WI38 (cell line): ENCODE measurements around the gene CACNA1B.

ENCODE experiments used
- H3K4me3 ChIP-seq: 2 replicates; pipeline ENCODE4 v1.5.1; 2011; ENCODE audit warnings: low read depth, mild to moderate bottlenecking, control low read depth, low read length
- CTCF ChIP-seq: IDR thresholded peaks from 2 replicates; pipeline ENCODE4 v1.5.1; 2012; ENCODE audit warnings: low read depth, mild to moderate bottlenecking, control low read depth, low read length

Gene CACNA1B

GRCh38 chr9:137870432-137870831, 7.2 kb upstream of the CACNA1B start:
- TF ChIP-seq CTCF = no peak
- no peak overlapping the region for H3K4me3 ChIP-seq

- no peak overlapping the region for H3K4me3 ChIP-seq
Measured at GRCh38 chr9:137872296-137872695, 5.3 kb upstream of the CACNA1B start.

GRCh38 chr9:137873408-137873807, 4.2 kb upstream of the CACNA1B start:
- TF ChIP-seq CTCF = no peak
- no peak overlapping the region for H3K4me3 ChIP-seq

More at GRCh38 chr9:137872296-137872695, 5.3 kb upstream of the CACNA1B start:
- no peak for TF ChIP-seq CTCF

GRCh38 chr9:137873858-137874362, 3.7 kb upstream of the CACNA1B start:
- no peak for TF ChIP-seq CTCF
- no peak overlapping the region for H3K4me3 ChIP-seq

DNA sequence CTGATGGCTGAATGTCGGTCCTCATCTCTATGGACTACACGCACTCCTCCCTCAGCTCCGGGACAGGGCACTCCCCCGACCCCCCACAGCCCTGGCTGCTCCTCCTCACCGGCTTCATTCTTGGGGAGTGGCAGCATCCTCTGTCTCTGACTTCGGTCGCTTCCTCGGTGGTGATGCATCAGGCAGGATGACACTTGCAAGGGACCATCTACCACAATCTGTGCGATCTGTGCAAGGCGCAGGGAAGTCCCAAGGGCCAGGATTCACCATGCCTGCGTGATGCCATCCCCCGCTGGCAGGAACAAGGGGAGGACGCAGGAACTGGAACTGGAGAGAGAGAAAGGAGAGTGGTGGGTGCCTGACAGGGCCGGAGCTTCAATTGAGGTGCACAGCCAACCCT, 2.2 kb upstream of the CACNA1B start:
- H3K4me3 ChIP-seq = no peak overlapping the region
- no peak for TF ChIP-seq CTCF

GRCh38 chr9:137875846-137876245, 1.7 kb upstream of the CACNA1B start:
- H3K4me3 ChIP-seq = no peak overlapping the region
- TF ChIP-seq CTCF = no peak

DNA sequence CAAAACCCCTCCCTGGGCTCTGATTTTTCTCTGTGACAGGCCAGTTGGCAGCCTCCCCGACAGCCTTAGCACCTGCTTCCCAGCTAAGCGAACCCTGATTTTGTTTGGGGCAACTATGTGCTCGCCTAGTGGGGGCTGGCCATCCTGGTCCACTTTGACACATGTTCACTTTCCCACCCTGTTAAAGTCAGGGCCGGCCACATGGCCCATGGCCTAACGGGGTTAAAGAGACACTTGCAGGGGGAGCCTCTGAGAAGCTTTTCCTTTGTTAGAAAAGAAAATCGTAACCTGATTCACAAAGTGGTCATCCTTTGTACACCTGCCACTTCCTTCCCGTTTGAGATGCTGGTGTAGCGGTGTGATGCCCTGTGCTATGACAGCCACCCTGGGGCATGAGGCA, 1.3 kb upstream of the CACNA1B start:
- no peak overlapping the region for H3K4me3 ChIP-seq
- no peak for TF ChIP-seq CTCF
